Adrenal gland (tissue), 12 donors: Measurements from ENCODE around the gene SEMA3E. TPM values are rescaled to one million over a fixed set of nuclear protein-coding genes. Genes with fewer than 3 reads are reported as not detected.

Experiments
- DNase-seq, 7 donors: peaks; one replicate each; pipeline ENCODE4 v3.0.0-alpha.2; 2019 to 2020
- H3K27ac ChIP-seq, 5 donors: fragments of 200-600 bp; sonication (generic) in 4 of 5; 1 replicate in 3 of 5; 2 replicates in 2 of 5; pipeline versions ENCODE4 v1.5.1 to v1.8.0; 2016 to 2020; ENCODE audit warnings: mild to moderate bottlenecking in 1 of 5
- H3K27me3 ChIP-seq: fragments of 200-600 bp; 2 replicates; pipeline ENCODE4 v1.8.0; 2021
- H3K36me3 ChIP-seq, 2 donors: fragments of 200-600 bp; replicated peaks in 1 of 2; 1 replicate in 1 of 2; 2 replicates in 1 of 2; pipeline versions ENCODE4 v1.5.1 to v1.8.0; 2018 to 2022
- H3K4me1 ChIP-seq, 2 donors: fragments of 200-600 bp; replicated peaks in 1 of 2; 1 replicate in 1 of 2; 2 replicates in 1 of 2; pipeline versions ENCODE4 v1.5.1 to v1.8.0; 2018 to 2021
- H3K4me3 ChIP-seq, 4 donors: fragments of 200-600 bp; sonication (generic) in 3 of 4; one replicate each; pipeline ENCODE4 v1.5.1; 2016 to 2018
- H3K9me3 ChIP-seq, 3 donors: fragments of 200-600 bp; sonication (generic) in 1 of 3; replicated peaks in 1 of 3; 1 replicate in 2 of 3; 2 replicates in 1 of 3; pipeline versions ENCODE4 v1.5.1 to v1.8.0; 2016 to 2021
- POLR2A ChIP-seq, 2 donors: fragments of 450-650 bp; IDR thresholded peaks; one replicate each; pipeline ENCODE4 v1.6.1; 2017; ENCODE audit warnings: antibody characterized with exemption in 2 of 2, mild to moderate bottlenecking in 2 of 2, moderate library complexity in 1 of 2
- WGBS, 4 donors: extraction: QIAGEN DNeasy Blood & Tissue Kit in 2 of 4; methylation state at CpG; one replicate each; pipeline versions ENCODE4 v1.1.5 to v1.1.7; 2013 to 2017; 5-methylcytosine and 5-hydroxymethylcytosine counted together
- intact Hi-C, 2 donors: fragments of 100-400 bp; cut with DNase I; formaldehyde crosslinking; loops; one replicate each; pipeline versions ENCODE4 v1.14.1 to v1.15.0; 2022 to 2023
- polyA plus RNA-seq, 3 donors: library from polyadenylated mRNA; stranded (reverse); fragments of 200-250 nt in 2 of 3; fragments of 350-450 nt in 1 of 3; fragmentation: Illumina TruSeq in 1 of 3; extraction: RNeasy Lipid Tissue Mini Kit (QIAGEN cat#74804) in 1 of 3; gene quantifications; one replicate each; pipeline ENCODE4 v1.2.3, GENCODE V29; 2013 to 2014
- total RNA-seq, 9 donors: library from RNA; depleted of rRNA in 4 of 9; stranded (reverse); fragments of >200 nt in 4 of 9; fragments of 120-200 nt in 1 of 9; fragmentation: NEBNext Ultra II Directional in 1 of 9; extraction: Animal tissue kit (Norgen Biotek cat#: 25700) in 1 of 9; gene quantifications; one replicate each; pipeline versions ENCODE4 v1.1.0 to v1.2.4, GENCODE V29; 2013 to 2023
- TF ChIP-seq, protein P1 (sequence below), 6 experiments: fragments of 450-650 bp in 4 of 6; fragments of 200-600 bp in 2 of 6; sonication (generic) in 1 of 6; IDR thresholded peaks; 1 replicate in 5 of 6; 2 replicates in 1 of 6; pipeline versions ENCODE4 v1.5.1 to v1.8.0; 2016 to 2021; ENCODE audit warnings: antibody characterized with exemption in 6 of 6, mild to moderate bottlenecking in 2 of 6, moderate library complexity in 1 of 6
- donor health status: healthy with polysubstance abuse.
- donor health status: Bipolar disorder and iron deficiency.
- donor health status: DM: yes; HTN: yes; CAD: no.
- donor health status: DM: no; HTN: no; CAD: no.
- donor health status: DM: no; HTN: no; CAD: no.
- donor health status: DM: yes; HTN: yes; CAD: no.

Gene SEMA3E
- total and polyA plus RNA-seq, 12 donors, result 0.09 to 0.58 (median 0.16) TPM; not detected in 4

DNA sequence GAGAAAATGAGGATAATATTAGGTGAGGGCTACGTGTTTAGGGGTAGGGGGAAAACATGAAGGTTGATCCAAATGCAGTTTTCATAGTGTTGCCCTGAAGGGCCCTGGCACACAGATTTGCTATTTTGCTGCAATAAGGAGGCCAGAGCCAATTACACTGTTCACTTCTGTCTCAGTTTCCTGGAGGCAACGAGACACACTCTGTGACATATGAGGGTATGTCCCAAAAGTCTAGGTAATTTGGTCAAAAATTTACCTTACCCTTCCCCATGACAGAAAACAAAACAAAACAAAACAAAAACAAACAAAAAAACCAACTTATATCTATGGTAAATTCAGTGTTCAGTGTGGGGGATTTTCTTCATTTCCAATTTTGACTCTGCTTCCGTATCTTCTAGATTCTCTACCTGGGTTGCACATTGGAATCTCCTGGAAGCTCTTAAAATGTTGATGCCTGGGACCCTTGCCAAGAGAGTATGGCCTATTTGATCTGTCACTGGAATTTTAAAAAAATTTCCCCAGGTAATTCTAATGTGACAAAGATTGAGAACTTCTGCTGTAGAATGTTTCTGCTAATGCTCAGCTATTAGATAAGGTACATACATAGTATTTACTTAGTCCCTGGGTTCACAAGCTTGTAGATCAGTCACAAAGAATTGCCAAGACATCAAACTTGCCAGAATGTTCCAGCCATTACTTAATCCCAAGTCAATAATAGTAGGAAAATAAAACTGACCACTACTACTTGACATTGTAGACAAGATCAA, 139.5 kb downstream of the SEMA3E start:
- Histone ChIP-seq H3K36me3 (no peaks in the 10 kb centered on the region), H3K4me3 (no peak overlapping the region), H3K27me3 (no peaks in the 10 kb centered on the region), H3K9me3 (no peaks in the 10 kb centered on the region), H3K27ac (no peak overlapping the region), H3K4me1 (no peaks in the 10 kb centered on the region)
- no peak for DNase-seq
- 62 to 76% (median 71%) methylated on average over 3 of the region's 3 CpGs for WGBS, 4 donors
- intact Hi-C loops, result no loop called here
- TF ChIP-seq POLR2A (IDR thresholded peaks at IDR 0.05), result no peak

DNA sequence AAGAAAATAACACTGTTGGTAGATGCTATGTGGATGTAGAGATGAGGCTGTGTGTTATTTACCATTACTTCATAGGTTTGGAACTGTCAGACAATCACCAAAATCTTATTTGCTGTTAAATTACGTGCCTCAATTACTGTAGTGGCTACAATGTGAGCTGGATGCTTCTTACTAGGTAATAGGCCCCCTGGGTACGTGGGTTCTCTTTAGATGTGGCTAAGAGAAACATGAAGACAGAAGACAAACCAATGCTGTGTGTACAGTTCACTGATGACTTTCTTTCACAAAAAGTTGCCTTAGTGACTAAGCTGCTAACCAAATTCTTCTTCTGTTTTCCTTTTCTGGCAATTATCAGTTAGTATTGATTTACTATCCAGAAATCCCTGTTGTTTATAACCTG, 144.6 kb downstream of the SEMA3E start:
- H3K9me3 ChIP-seq, result no peaks in the 10 kb centered on the region
- H3K27ac ChIP-seq, result no peak overlapping the region
- H3K27me3 ChIP-seq, result no peaks in the 10 kb centered on the region
- no peaks in the 10 kb centered on the region for H3K36me3 ChIP-seq
- WGBS, 4 donors, result 47 to 65% (median 51%) methylated on average over 2 of the region's 2 CpGs
- no peak for DNase-seq
- intact Hi-C loops, result no loop called here
- H3K4me1 ChIP-seq, result no peaks in the 10 kb centered on the region
- TF ChIP-seq POLR2A (IDR thresholded peaks at IDR 0.05), result no peak
- TF ChIP-seq, protein P1, sequence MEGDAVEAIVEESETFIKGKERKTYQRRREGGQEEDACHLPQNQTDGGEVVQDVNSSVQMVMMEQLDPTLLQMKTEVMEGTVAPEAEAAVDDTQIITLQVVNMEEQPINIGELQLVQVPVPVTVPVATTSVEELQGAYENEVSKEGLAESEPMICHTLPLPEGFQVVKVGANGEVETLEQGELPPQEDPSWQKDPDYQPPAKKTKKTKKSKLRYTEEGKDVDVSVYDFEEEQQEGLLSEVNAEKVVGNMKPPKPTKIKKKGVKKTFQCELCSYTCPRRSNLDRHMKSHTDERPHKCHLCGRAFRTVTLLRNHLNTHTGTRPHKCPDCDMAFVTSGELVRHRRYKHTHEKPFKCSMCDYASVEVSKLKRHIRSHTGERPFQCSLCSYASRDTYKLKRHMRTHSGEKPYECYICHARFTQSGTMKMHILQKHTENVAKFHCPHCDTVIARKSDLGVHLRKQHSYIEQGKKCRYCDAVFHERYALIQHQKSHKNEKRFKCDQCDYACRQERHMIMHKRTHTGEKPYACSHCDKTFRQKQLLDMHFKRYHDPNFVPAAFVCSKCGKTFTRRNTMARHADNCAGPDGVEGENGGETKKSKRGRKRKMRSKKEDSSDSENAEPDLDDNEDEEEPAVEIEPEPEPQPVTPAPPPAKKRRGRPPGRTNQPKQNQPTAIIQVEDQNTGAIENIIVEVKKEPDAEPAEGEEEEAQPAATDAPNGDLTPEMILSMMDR (IDR thresholded peaks at IDR 0.05), result no peak
- H3K4me3 ChIP-seq, result no peak overlapping the region

DNA sequence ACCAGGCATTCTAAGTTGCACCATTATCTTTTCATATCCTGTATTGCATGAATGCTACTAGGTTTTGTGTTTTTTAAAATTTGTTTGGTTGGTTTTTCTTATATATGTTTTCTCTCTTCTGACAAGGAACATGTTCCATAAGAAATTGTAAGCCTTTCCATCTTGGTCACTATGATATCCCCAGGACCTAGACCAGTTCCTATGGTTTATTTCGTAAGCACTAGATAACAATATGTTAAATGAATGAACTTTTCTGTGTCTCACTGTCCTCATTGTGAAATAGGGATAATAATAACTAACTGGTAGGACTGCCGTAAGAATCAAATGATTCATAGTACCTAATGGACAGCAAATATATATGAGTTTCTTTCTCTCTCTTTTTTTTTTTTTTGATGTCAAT, 146.3 kb downstream of the SEMA3E start:
- WGBS, 4 donors, result 63 to 76% (median 71%) methylated on average over 2 of the region's 2 CpGs
- DNase-seq, result no peak
- no peaks in the 10 kb centered on the region for H3K27me3 ChIP-seq
- no peak overlapping the region for H3K27ac ChIP-seq
- no peaks in the 10 kb centered on the region for H3K9me3 ChIP-seq
- intact Hi-C loops, result no loop called here
- no peaks in the 10 kb centered on the region for H3K36me3 ChIP-seq
- H3K4me1 ChIP-seq, result no peaks in the 10 kb centered on the region
- H3K4me3 ChIP-seq, result no peak overlapping the region
- TF ChIP-seq, protein P1 (IDR thresholded peaks at IDR 0.05), result no peak
- no peak for TF ChIP-seq POLR2A (IDR thresholded peaks at IDR 0.05)

DNA sequence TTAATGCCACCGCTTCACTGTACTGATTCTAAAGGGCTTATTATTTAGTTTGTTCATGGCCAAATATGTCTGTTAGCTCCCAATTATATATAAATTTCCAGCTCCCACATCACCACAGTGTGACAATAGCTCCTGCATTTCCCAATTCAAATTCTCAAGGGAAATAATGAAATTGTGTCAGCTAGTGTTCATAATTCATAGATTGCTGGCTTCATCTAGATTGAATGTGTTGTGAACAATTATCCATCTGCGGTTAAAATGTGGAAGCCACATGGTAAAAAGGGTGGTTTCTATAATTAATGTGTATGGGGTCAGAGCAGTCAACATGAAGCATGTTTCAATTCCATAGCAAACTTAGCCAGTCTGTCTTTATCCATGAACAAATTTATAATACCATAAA, 154.3 kb downstream of the SEMA3E start:
- no peaks in the 10 kb centered on the region for H3K9me3 ChIP-seq
- 76 to 90% (median 83%) methylated on average over 2 of the region's 2 CpGs for WGBS, 4 donors
- no peaks in the 10 kb centered on the region for H3K36me3 ChIP-seq
- no peak overlapping the region for H3K27ac ChIP-seq
- intact Hi-C loops, result no loop called here
- H3K27me3 ChIP-seq, result no peaks in the 10 kb centered on the region
- H3K4me3 ChIP-seq, result no peak overlapping the region
- DNase-seq, result no peak
- H3K4me1 ChIP-seq, result no peaks in the 10 kb centered on the region
- TF ChIP-seq POLR2A (IDR thresholded peaks at IDR 0.05), result no peak
- TF ChIP-seq, protein P1 (IDR thresholded peaks at IDR 0.05), result no peak

DNA sequence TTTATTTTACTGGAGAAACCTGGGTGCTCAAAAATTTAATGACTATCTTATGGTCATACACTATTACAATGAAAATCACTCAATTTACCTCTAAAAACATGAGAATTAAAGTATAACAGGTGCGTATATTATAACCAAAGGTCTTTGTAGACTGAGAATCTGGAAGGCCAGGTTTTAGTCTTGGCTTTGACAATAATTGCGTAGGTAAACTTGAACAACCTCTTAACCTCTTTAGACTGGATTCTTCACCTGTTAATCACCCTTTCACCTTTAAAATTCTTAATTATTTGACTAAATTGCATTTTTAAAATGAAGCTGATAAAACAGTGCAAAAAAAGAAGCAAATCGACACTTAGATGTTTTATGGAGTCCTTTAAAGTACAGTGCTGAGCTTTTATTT, 156.1 kb downstream of the SEMA3E start:
- WGBS, 4 donors, result 64 to 70% (median 66%) methylated on average over 3 of the region's 3 CpGs
- intact Hi-C loops, result no loop called here
- Histone ChIP-seq H3K4me1 (no peaks in the 10 kb centered on the region), H3K9me3 (no peaks in the 10 kb centered on the region), H3K4me3 (no peak overlapping the region), H3K27me3 (no peaks in the 10 kb centered on the region), H3K36me3 (no peaks in the 10 kb centered on the region), H3K27ac (no peak overlapping the region)
- DNase-seq, result no peak
- TF ChIP-seq POLR2A (IDR thresholded peaks at IDR 0.05), result no peak
- TF ChIP-seq, protein P1 (IDR thresholded peaks at IDR 0.05), result no peak
